ENCODE data around the gene FBXL7.

The FBXL7 gene

DNA sequence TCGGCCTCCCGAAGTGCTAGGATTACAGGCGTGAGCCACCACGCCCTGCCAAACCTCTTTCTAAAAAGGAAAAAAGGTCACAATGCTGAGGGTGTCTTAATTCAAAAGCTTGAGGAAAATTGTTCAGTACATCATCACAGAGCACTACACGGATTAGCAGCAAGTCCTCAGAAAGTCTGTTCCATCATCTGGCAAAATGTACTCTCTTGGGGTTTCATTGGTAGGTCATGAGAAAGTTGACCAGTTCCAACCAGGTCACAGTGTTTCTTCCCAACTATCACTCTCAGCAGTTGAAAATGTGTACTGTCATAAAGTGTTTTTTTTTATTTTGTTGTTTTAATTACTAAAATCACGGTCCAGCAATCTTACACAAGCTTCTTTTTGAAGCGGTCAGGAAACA lies 299.6 kb downstream of the FBXL7 start:
- no peak overlapping the region for H3K4me2 ChIP-seq (ENCODE audit: low read depth, low read length, poor library complexity, severe bottlenecking)
- no peaks in the 10 kb centered on the region for H3K27me3 ChIP-seq (ENCODE audit: low read length)
- no peak overlapping the region for H3K27ac ChIP-seq (ENCODE audit: low read depth, low read length)
- no peaks in the 10 kb centered on the region for H3K79me2 ChIP-seq (ENCODE audit: insufficient read depth, low read length)
- H3K4me3 ChIP-seq (ENCODE audit: insufficient read depth, low read length, poor library complexity, severe bottlenecking): no peak overlapping the region
- no peak overlapping the region for H3K9ac ChIP-seq (ENCODE audit: low read length)
- H3K9me3 ChIP-seq (ENCODE audit: insufficient read depth, low read length): peaks cover 5% of the 10 kb centered on the region; the same call in 1 of the 2 replicates
- H3F3A ChIP-seq (ENCODE audit: insufficient read depth): no peaks in the 10 kb centered on the region
- no peaks in the 10 kb centered on the region for H3K36me3 ChIP-seq (ENCODE audit: low read length)
- H4K20me1 ChIP-seq (ENCODE audit: low read depth, low read length): no peaks in the 10 kb centered on the region
- no peaks in the 10 kb centered on the region for H3K9me2 ChIP-seq (replicated peaks; ENCODE audit: insufficient read depth, low read length)
- TF ChIP-seq EZH2phosphoT487 (conservative IDR thresholded peaks at IDR 0.05; ENCODE audit: low read length) (no peak), CTCF (IDR thresholded peaks at IDR 0.05; ENCODE audit: insufficient read depth, low read length, poor library complexity, severe bottlenecking) (no peak)
- H2AFZ ChIP-seq (ENCODE audit: low read depth, low read length, severe bottlenecking): no peak overlapping the region

DNA sequence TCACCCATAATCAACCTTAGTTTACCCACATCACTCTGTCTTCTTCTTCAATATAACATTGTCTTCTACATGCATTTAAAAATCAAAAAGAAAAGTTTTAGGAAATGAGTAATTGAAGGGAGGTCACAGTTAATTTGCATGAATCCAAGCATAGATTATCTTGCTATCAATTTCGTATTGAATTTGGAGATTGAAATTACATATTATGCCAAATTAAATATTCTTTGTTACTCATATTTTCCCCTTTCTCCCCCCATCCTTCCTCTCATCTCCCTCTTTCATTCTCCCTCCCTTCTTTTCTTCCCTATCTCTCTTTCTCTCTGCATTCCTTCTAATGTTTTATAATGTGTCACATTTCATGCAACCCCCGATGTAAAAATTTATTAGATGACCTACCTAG lies 303.3 kb downstream of the FBXL7 start:
- H3K36me3 ChIP-seq (ENCODE audit: low read length): no peaks in the 10 kb centered on the region
- no peak overlapping the region for H3K4me2 ChIP-seq (ENCODE audit: low read depth, low read length, poor library complexity, severe bottlenecking)
- TF ChIP-seq EZH2phosphoT487 (conservative IDR thresholded peaks at IDR 0.05; ENCODE audit: low read length): no peak
- no peak for TF ChIP-seq CTCF (IDR thresholded peaks at IDR 0.05; ENCODE audit: insufficient read depth, low read length, poor library complexity, severe bottlenecking)
- no peaks in the 10 kb centered on the region for H3F3A ChIP-seq (ENCODE audit: insufficient read depth)
- H3K79me2 ChIP-seq (ENCODE audit: insufficient read depth, low read length): no peaks in the 10 kb centered on the region
- H4K20me1 ChIP-seq (ENCODE audit: low read depth, low read length): no peaks in the 10 kb centered on the region
- no peak overlapping the region for H2AFZ ChIP-seq (ENCODE audit: low read depth, low read length, severe bottlenecking)
- no peaks in the 10 kb centered on the region for H3K9me3 ChIP-seq (ENCODE audit: insufficient read depth, low read length)
- H3K4me3 ChIP-seq (ENCODE audit: insufficient read depth, low read length, poor library complexity, severe bottlenecking): no peak overlapping the region
- H3K9ac ChIP-seq (ENCODE audit: low read length): no peak overlapping the region
- H3K27ac ChIP-seq (ENCODE audit: low read depth, low read length): no peak overlapping the region
- no peaks in the 10 kb centered on the region for H3K27me3 ChIP-seq (ENCODE audit: low read length)
- no peaks in the 10 kb centered on the region for H3K9me2 ChIP-seq (replicated peaks; ENCODE audit: insufficient read depth, low read length)

GRCh38 chr5:15806613-15807012 lies 306.6 kb downstream of the FBXL7 start:
- Histone ChIP-seq H3K79me2 (ENCODE audit: insufficient read depth, low read length) (no peaks in the 10 kb centered on the region), H3K4me3 (ENCODE audit: insufficient read depth, low read length, poor library complexity, severe bottlenecking) (no peak overlapping the region), H3F3A (ENCODE audit: insufficient read depth) (no peaks in the 10 kb centered on the region), H3K9me3 (ENCODE audit: insufficient read depth, low read length) (no peaks in the 10 kb centered on the region), H3K27me3 (ENCODE audit: low read length) (no peaks in the 10 kb centered on the region), H3K4me2 (ENCODE audit: low read depth, low read length, poor library complexity, severe bottlenecking) (no peak overlapping the region), H3K36me3 (ENCODE audit: low read length) (no peaks in the 10 kb centered on the region), H3K9ac (ENCODE audit: low read length) (no peak overlapping the region), H3K9me2 (replicated peaks; ENCODE audit: insufficient read depth, low read length) (no peaks in the 10 kb centered on the region), H3K27ac (ENCODE audit: low read depth, low read length) (no peak overlapping the region), H2AFZ (ENCODE audit: low read depth, low read length, severe bottlenecking) (no peak overlapping the region), H4K20me1 (ENCODE audit: low read depth, low read length) (no peaks in the 10 kb centered on the region)
- TF ChIP-seq EZH2phosphoT487 (conservative IDR thresholded peaks at IDR 0.05; ENCODE audit: low read length) (no peak), CTCF (IDR thresholded peaks at IDR 0.05; ENCODE audit: insufficient read depth, low read length, poor library complexity, severe bottlenecking) (no peak)
